Measurements from ENCODE around the gene CLBA1.

GRCh38 chr14:105011312-105011990 is 25.9 kb downstream of the CLBA1 start:
- no peak for TF ChIP-seq ZBTB48 (tag by site-specific recombination; IDR thresholded peaks at IDR 0.05)
- no peak for TF ChIP-seq ZNF311 (tag by site-specific recombination; IDR thresholded peaks at IDR 0.05; ENCODE audit: borderline replicate concordance)
- TF ChIP-seq ZNF169 (tag by site-specific recombination; IDR thresholded peaks at IDR 0.05) = no peak
- no peak for TF ChIP-seq ZSCAN30 (tag by site-specific recombination; IDR thresholded peaks at IDR 0.05)
- TF ChIP-seq CTCF (tag by site-specific recombination; IDR thresholded peaks at IDR 0.05) = no peak
- TF ChIP-seq ZNF280D (tag by site-specific recombination; IDR thresholded peaks at IDR 0.05) = no peak
- TF ChIP-seq ZNF391 (tag by site-specific recombination; IDR thresholded peaks at IDR 0.05; ENCODE audit: borderline replicate concordance, low read depth) = no peak
- TF ChIP-seq YY1 (tag by site-specific recombination; IDR thresholded peaks at IDR 0.05) = no peak
- TF ChIP-seq ZNF202 (tag by site-specific recombination; IDR thresholded peaks at IDR 0.05; ENCODE audit: borderline replicate concordance) = no peak
- TF ChIP-seq REST (tag by site-specific recombination; IDR thresholded peaks at IDR 0.05) = peak; percentile 43; the same call in 1 of the 2 replicates
- TF ChIP-seq ZNF148 (tag by site-specific recombination; IDR thresholded peaks at IDR 0.05; ENCODE audit: borderline replicate concordance) = no peak
- no peak for TF ChIP-seq REPIN1 (tag by site-specific recombination; IDR thresholded peaks at IDR 0.05; ENCODE audit: low read depth)
